GM04503 (cell line): ENCODE data around the gene SHBG.
A peak's percentile ranks its signal among the peaks of the same experiment; 100 is the strongest.
"Not testable (repeated sequence)": the region's sequence is repeated elsewhere in the genome, so short reads cannot be mapped to it uniquely, and the experiment has no call there.

ENCODE experiments used
- DNase-seq: peaks from one replicate; pipeline ENCODE4 v3.0.0-alpha.2; 2012; ENCODE audit warnings: low read depth

Gene SHBG

GRCh38 chr17:7629939-7630571, at the start of gene SHBG:
SHBG (plus strand) TSS chr17:7630135; CDS start chr17:7630173, 38 bp downstream.
- no peak for DNase-seq

GRCh38 chr17:7580604-7581575, 49.0 kb upstream of the SHBG start:
- DNase-seq = no peak

GRCh38 chr17:7582396-7583252, 47.3 kb upstream of the SHBG start:
- DNase-seq = no peak

GRCh38 chr17:7583253-7584109, 46.5 kb upstream of the SHBG start, which contains the start of gene MPDU1:
MPDU1 (plus strand) TSS chr17:7583852; CDS start chr17:7583863, 11 bp downstream.
- DNase-seq = peak; percentile 87

- no peak for DNase-seq
Measured at GRCh38 chr17:7586673-7587419, 43.1 kb upstream of the SHBG start.

GRCh38 chr17:7587420-7588151, 42.3 kb upstream of the SHBG start:
- DNase-seq = peak; percentile 90

- no peak for DNase-seq
Measured at GRCh38 chr17:7588553-7589203, 41.3 kb upstream of the SHBG start.

- DNase-seq = no peak
Measured at GRCh38 chr17:7589204-7589868, 40.6 kb upstream of the SHBG start.

GRCh38 chr17:7589891-7590691, 39.8 kb upstream of the SHBG start, which contains the start of gene SOX15:
SOX15 (minus strand) TSS chr17:7590094; CDS start chr17:7589676, 418 bp downstream.
- no peak for DNase-seq

- no peak for DNase-seq
Measured at GRCh38 chr17:7590743-7591142, 39.2 kb upstream of the SHBG start.

GRCh38 chr17:7591596-7591995, 38.3 kb upstream of the SHBG start:
- DNase-seq = no peak

GRCh38 chr17:7592422-7593021, 37.4 kb upstream of the SHBG start:
- DNase-seq = no peak

GRCh38 chr17:7593296-7593695, 36.6 kb upstream of the SHBG start:
- no peak for DNase-seq

- DNase-seq = not testable (repeated sequence)
Measured at GRCh38 chr17:7597561-7597960, 32.4 kb upstream of the SHBG start.

- no peak for DNase-seq
Measured at GRCh38 chr17:7606280-7606679, 23.7 kb upstream of the SHBG start.

- DNase-seq = no peak
Measured at GRCh38 chr17:7610641-7611040, 19.3 kb upstream of the SHBG start.

GRCh38 chr17:7611635-7612293, 18.2 kb upstream of the SHBG start:
- no peak for DNase-seq
